Loucy (cell line): ENCODE measurements around the gene CA11.

Experiments used
- H2AFZ ChIP-seq: fragments of 200-600 bp; sonication (generic); 2 replicates; pipeline ENCODE4 v1.6.0; 2016; ENCODE audit warnings: antibody characterized with exemption, mild to moderate bottlenecking, low read length, moderate library complexity
- H3F3A ChIP-seq: fragments of 200-600 bp; 2 replicates; pipeline ENCODE4 v1.6.0; 2016; ENCODE audit warnings: antibody characterized with exemption, low read depth, mild to moderate bottlenecking
- H3K27me3 ChIP-seq: fragments of 200-600 bp; sonication (generic); 2 replicates; pipeline ENCODE4 v1.6.1; 2014; ENCODE audit warnings: low read length, mild to moderate bottlenecking; ENCODE audit not compliant: insufficient read depth, poor library complexity, severe bottlenecking
- H3K36me3 ChIP-seq: fragments of 200-600 bp; sonication (generic); 2 replicates; pipeline ENCODE4 v1.6.1; 2016; ENCODE audit warnings: low read length; ENCODE audit not compliant: insufficient read depth
- H3K4me1 ChIP-seq: fragments of 200-600 bp; sonication (generic); 2 replicates; pipeline ENCODE4 v1.5.1; 2014; ENCODE audit warnings: low read length, mild to moderate bottlenecking; ENCODE audit not compliant: insufficient read depth, poor library complexity, severe bottlenecking
- H3K4me2 ChIP-seq: fragments of 200-600 bp; sonication (generic); 2 replicates; pipeline ENCODE4 v1.6.0; 2014; ENCODE audit warnings: antibody characterized with exemption, low read length, low read depth, mild to moderate bottlenecking; ENCODE audit not compliant: poor library complexity, severe bottlenecking
- H3K4me3 ChIP-seq: fragments of 200-600 bp; sonication (generic); 2 replicates; pipeline ENCODE4 v1.5.1; 2014; ENCODE audit warnings: low read length, mild to moderate bottlenecking, mixed read lengths; ENCODE audit not compliant: poor library complexity, severe bottlenecking
- H3K79me2 ChIP-seq: fragments of 200-600 bp; sonication (generic); 2 replicates; pipeline ENCODE4 v1.6.1; 2014; ENCODE audit warnings: low read length; ENCODE audit not compliant: insufficient read depth
- H3K9ac ChIP-seq: fragments of 200-600 bp; sonication (generic); 2 replicates; pipeline ENCODE4 v1.6.0; 2014; ENCODE audit warnings: mild to moderate bottlenecking, low read depth, low read length, moderate library complexity; ENCODE audit not compliant: poor library complexity, severe bottlenecking
- H3K9me2 ChIP-seq: fragments of 200-600 bp; sonication (generic); replicated peaks from 2 replicates; pipeline ENCODE4 v1.6.1; 2016; ENCODE audit warnings: low read depth, low read length, mixed read lengths
- H3K9me3 ChIP-seq: fragments of 200-600 bp; sonication (generic); 2 replicates; pipeline ENCODE4 v1.6.1; 2014; ENCODE audit warnings: mild to moderate bottlenecking, antibody characterized with exemption, low read length, low read depth; ENCODE audit not compliant: insufficient read depth
- H4K20me1 ChIP-seq: fragments of 200-600 bp; sonication (generic); 2 replicates; pipeline ENCODE4 v1.6.0; 2014; ENCODE audit warnings: antibody characterized with exemption, low read length, mild to moderate bottlenecking; ENCODE audit not compliant: insufficient read depth, poor library complexity, severe bottlenecking
- CTCF ChIP-seq: fragments of 200-600 bp; sonication (generic); conservative IDR thresholded peaks from 2 replicates; pipeline ENCODE4 v1.5.1; 2014; ENCODE audit warnings: mild to moderate bottlenecking, antibody characterized with exemption, low read length
- EZH2phosphoT487 ChIP-seq: fragments of 200-600 bp; IDR thresholded peaks from 2 replicates; pipeline ENCODE4 v1.6.1; 2018; ENCODE audit warnings: antibody characterized with exemption, mild to moderate bottlenecking, moderate library complexity, borderline replicate concordance

CA11 gene

GRCh38 chr19:48676887-48677286, 30.9 kb upstream of the CA11 start:
- no peak overlapping the region for H3K4me2 ChIP-seq
- no peaks in the 10 kb centered on the region for H3K9me3 ChIP-seq
- no peaks in the 10 kb centered on the region for H3K79me2 ChIP-seq
- no peak overlapping the region for H2AFZ ChIP-seq
- H3F3A ChIP-seq: no peaks in the 10 kb centered on the region
- H4K20me1 ChIP-seq: no peaks in the 10 kb centered on the region
- no peaks in the 10 kb centered on the region for H3K27me3 ChIP-seq
- no peak overlapping the region for H3K4me3 ChIP-seq
- TF ChIP-seq CTCF (no peak), EZH2phosphoT487 (no peak)
- no peaks in the 10 kb centered on the region for H3K36me3 ChIP-seq
- peaks cover 5% of the 10 kb centered on the region for H3K4me1 ChIP-seq
- H3K9me2 ChIP-seq: no peaks in the 10 kb centered on the region
- no peak overlapping the region for H3K9ac ChIP-seq

GRCh38 chr19:48676487-48676886, 30.5 kb upstream of the CA11 start:
- no peak overlapping the region for H2AFZ ChIP-seq
- no peak for TF ChIP-seq EZH2phosphoT487
- TF ChIP-seq CTCF: no peak
- peaks cover 5% of the 10 kb centered on the region for H3K4me1 ChIP-seq
- H3K9me2 ChIP-seq: no peaks in the 10 kb centered on the region
- no peaks in the 10 kb centered on the region for H4K20me1 ChIP-seq
- no peaks in the 10 kb centered on the region for H3K9me3 ChIP-seq
- H3K4me3 ChIP-seq: no peak overlapping the region
- H3K27me3 ChIP-seq: no peaks in the 10 kb centered on the region
- no peaks in the 10 kb centered on the region for H3K36me3 ChIP-seq
- no peaks in the 10 kb centered on the region for H3K79me2 ChIP-seq
- no peak overlapping the region for H3K9ac ChIP-seq
- no peak overlapping the region for H3K4me2 ChIP-seq
- no peaks in the 10 kb centered on the region for H3F3A ChIP-seq

- Histone ChIP-seq H3K4me3 (no peak overlapping the region), H3K4me2 (no peak overlapping the region), H2AFZ (peak overlapping the region; percentile 58; the same call in 1 of the 2 replicates), H3K79me2 (no peaks in the 10 kb centered on the region), H3F3A (no peaks in the 10 kb centered on the region), H3K27me3 (no peaks in the 10 kb centered on the region), H4K20me1 (no peaks in the 10 kb centered on the region), H3K4me1 (no peaks in the 10 kb centered on the region), H3K9me3 (no peaks in the 10 kb centered on the region), H3K9me2 (no peaks in the 10 kb centered on the region), H3K9ac (no peak overlapping the region), H3K36me3 (no peaks in the 10 kb centered on the region)
- peak; percentile 85 for TF ChIP-seq CTCF
- TF ChIP-seq EZH2phosphoT487: no peak
Observed at GRCh38 chr19:48674921-48675824, 29.2 kb upstream of the CA11 start.
